ENCODE measurements around the gene SPATA2.

SPATA2 gene

GRCh38 chr20:49935746-49936152 is 20.4 kb upstream of the SPATA2 start:
- DNase-seq, result no peak

GRCh38 chr20:49929142-49929494 is 13.8 kb upstream of the SPATA2 start:
- no peak for DNase-seq

- DNase-seq, result peak; percentile 76
These were observed 13.2 kb upstream of the SPATA2 start for GRCh38 chr20:49928411-49929141.

- no peak for DNase-seq
These were observed 10.6 kb upstream of the SPATA2 start for GRCh38 chr20:49925901-49926454.

DNA sequence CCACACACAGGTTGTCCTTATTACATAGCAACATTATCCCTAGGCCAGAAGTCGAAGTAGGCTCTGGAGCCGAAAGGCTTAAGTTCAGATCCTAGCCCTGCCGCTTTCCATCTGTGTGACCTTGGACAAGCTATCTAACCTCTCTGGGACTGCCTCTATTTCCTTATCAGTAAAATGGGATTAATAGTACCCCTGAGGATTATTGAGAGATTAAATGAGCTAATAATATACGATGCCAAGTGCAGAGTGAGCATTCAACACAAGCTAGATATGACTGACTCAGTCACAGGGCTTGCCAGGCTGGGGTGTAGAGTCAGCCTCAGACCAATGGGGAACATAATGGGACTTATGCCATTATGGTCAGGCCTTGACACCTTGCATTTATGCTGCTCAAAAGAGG is 8.9 kb upstream of the SPATA2 start:
- DNase-seq, result no peak

- no peak for DNase-seq
These were observed 4.1 kb upstream of the SPATA2 start for GRCh38 chr20:49919461-49919860.

- no peak for DNase-seq
These were observed 3.7 kb upstream of the SPATA2 start for GRCh38 chr20:49919009-49919408.

DNA sequence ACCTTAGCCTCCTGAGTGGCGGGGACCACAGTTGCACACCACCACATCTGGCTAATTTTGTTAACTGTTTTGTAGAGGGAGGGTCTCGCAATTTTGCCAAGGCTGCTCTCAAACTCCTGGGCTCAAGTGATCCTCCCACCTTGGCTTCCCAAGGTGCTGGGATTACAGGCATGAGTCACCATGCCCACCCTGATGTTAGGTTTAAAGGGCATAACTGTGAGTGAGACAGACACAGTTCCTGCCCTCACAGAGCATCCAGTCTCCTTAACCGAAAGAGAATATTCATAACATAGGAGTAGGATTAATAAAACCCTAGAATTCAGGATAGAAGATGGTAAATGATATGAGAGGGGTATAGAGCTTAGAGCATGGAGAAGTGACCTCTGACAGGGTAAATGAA is 3.1 kb upstream of the SPATA2 start:
- DNase-seq, result no peak

GRCh38 chr20:49916146-49917002 is 1.0 kb upstream of the SPATA2 start:
- DNase-seq, result no peak

DNA sequence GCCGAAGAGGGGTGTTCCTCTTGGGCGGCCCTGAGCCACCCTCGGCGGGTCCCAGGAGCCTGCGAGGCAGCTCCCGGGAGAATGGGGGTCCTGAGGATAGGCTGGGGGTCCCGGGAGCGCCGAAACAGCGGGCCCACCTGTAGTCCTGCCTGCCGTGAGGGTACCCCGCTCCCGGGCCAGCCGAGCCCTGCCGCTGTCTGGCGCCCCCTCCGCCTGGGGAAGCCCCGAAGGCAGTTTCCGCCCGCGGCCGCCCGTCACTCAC is 280 bp downstream of the SPATA2 start:
- no peak for DNase-seq

DNA sequence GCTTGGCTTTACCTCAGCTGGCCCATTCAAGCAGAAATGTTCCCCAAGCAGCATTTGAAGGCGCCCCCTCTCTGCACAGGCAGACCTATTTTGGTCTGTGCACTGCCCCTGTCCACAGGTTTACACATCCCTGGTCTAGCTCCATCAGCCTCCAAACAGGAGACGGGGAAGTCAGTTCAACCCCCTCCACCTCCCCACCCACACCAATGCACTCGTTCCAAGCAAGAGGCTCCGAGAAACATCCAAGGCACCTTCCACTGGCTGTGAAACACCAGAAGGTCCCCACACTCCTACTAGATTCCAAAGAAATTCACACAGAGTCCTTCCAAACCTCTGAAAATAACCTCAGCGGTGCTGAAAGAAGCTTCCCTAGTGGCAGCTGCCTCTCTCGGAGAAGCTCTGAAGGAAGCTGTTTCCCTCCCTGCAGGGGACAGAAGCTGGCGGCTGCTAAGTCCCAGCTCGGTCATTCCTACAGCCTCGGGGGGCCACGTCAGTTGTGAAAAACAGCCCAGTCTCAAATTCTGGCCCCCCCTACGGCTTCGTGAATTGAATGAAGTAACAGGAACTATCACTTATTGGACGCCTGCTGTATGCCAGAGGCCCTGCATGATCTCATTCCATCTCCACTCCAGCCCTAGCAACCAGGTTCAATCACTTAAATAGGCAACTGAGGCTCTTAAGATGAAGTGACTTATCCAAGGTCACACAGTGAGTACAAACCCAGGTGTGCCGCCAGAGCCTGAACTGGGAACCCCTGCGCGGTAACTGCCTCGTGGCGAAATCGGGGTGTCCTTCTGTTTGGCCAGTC is 815 bp downstream of the SPATA2 start:
- no peak for DNase-seq

GRCh38 chr20:49913399-49914047 is 1.8 kb downstream of the SPATA2 start:
- DNase-seq, result no peak

DNA sequence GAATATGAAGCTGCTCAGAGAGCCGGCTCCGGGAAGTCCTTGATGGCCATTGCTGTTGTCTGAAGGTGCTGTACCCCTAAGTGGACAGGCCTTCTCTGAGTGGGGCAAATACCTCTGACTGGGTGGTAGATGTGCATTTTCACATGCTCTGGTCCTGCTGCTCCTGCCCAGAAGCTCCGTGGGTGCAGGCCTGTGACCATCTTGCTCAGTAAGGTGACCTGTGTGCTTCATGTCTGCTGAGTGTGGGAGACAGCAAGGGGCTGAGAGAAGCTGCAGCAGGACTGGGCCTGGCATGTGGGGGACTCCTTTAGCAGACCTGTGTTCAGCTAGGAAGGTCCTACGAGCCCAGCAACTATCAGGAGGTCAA is 5.0 kb downstream of the SPATA2 start:
- DNase-seq, result no peak

DNA sequence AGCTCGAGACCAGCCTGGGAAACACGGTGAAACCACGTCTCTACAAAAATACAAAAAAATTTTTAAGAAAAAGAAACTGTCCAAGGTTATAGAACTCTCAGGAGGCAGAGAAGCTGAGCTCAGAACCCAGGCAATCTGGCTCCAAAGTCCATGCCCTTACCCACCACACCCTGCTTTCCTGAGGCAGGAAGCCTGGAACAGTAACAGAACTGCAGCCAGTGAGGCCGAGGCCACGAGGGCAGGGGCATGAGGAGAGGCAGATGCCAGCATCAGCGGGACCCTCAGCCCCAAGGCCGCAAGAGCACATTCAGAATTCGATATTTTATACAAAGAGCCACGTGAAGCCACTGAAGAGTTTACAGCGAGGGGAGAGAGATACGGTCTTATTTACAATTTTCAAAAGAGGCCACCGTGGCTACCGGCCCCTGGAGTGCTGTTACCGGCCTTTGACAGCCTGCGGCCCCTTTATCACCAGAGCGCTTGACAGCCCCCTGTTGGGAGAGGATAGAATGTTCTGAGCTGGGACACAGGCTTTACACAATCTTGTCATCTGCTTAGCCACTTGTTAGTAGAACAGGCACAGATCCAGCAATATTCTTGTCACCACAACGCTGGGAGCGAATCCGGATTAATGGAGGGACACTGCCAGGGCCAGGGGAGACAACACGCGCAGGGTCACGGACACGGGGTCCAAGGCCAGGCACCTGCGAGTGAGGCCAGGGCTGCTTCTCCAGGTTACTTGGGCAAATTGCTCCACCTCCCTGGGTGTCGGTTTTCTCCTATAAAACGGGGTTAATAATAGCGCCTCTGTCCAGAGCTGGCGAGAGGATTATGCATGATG is 5.6 kb downstream of the SPATA2 start:
- no peak for DNase-seq

- DNase-seq, result no peak
These were observed 7.1 kb downstream of the SPATA2 start for GRCh38 chr20:49908258-49908565.

DNA sequence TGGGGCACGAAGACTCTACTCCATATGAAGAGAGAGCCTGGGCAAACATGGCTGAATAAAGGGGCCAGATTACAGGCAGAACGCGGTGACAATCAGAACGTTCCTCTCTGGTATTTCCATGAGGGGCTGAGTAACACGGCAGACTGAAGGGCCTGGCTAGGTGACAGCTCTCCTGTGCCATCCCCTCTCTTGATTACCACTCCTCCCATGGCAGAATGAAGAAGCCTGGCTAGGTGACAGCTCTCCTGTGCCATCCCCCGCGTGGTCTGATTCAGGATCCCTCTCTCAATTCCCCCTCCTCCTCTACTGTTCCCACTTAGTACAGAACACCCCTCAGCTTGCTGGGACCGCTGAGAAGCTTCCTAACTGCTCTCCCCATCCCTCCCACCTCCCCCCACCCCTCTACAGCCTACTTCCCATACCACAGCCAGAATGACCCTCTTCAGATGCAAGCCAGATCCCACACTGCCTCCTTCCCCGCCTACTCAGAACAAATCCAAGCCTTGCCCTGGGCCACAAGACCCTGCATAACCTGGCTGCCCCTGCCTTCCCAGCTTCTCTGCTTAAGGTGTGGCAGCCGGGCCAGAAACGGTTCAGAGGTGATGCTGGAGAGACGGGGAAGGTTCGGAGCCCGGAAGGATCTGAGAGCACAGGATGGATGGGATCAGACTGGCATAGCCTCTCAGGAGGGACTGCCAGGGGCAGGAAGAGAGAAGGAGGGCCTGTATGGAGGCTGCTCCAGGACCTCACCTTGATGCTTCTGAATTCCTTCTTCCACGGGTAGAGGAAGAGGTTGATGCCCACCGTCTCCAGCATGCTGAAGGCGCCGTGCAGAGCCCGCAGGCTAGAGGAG is 7.7 kb downstream of the SPATA2 start:
- no peak for DNase-seq

- no peak for DNase-seq
These were observed 8.6 kb downstream of the SPATA2 start for GRCh38 chr20:49906615-49907154.

DNA sequence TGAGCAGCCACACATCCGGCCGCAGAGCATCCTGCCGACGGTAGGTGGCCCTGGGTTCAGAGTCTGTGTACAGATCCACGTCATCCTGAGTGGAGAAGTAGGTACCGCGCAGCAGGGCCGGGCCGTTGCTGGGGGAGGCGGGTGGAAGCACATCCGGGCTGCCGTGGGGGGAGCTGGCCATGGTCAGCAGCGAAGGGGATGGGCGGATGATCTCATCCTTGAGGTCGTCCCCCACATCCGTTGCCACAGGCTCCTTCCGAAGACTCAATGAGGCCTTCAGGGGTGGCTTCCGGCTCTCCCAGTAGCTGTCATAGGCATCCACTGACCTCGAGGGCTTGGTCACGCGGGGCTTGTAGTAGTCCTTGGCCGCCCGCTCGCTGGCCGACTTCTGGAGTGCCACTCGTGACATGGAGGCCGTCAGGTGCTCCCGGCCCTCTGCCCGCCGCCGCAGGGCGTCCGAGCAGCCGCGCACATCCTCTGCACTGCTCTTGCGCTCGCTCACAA is 9.2 kb downstream of the SPATA2 start:
- no peak for DNase-seq

DNA sequence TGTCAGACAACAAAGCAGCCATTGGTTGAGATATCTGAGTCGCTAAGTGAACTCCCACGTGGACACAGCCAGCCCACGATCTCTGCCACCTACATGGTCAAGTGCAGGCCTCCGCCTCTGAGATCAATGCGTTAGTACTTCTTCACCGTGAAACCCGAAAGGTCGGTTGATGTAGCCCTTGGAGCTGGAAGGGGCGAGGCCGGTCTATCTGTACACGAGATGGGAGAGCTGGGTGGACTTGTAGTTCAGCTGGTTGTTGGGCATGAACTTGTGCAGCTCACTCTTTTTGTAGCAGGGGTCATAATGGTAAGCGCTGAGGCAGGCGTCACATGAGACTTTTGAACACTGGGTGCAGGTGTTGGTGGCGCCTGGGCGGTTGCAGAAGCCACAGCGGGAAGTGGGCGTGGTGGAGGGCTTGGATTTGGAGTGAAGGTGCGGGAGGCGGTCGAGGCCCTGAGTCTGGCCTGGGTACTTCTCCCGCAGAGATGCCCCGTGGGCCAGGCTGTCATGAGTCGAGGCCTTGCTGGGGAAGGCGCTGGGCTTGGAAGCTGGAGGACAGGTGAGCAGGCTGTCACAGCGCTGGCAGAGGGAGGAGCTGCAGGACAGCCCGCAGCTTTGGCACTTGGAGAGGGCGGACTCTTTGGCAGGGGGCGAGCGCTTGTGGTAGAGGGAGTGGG is 9.8 kb downstream of the SPATA2 start:
- no peak for DNase-seq

All from activated T-cell treated with anti-CD3 and anti-CD28 coated beads for 4 hours (primary cell).